ENCODE measurements around the gene SYT17. TPM values are rescaled to one million over a fixed set of nuclear protein-coding genes. Genes with fewer than 3 reads are reported as not detected.

SYT17 gene
- total RNA-seq, 1 donor from 2014 or later = 10.7 TPM

GRCh38 chr16:19140396-19140795 lies 27.6 kb upstream of the SYT17 start:
- Mint-ChIP-seq H3K4me3 (ENCODE audit: low read depth) (no peak overlapping the region), H3K27me3 (peaks cover 19% of the 10 kb centered on the region), H3K36me3 (ENCODE audit: insufficient read depth) (no peaks in the 10 kb centered on the region), H3K4me1 (ENCODE audit: low read depth) (peaks cover 3% of the 10 kb centered on the region), H3K27ac (no peak overlapping the region), H3K9me3 (ENCODE audit: low read depth) (no peaks in the 10 kb centered on the region)
- no peak for DNase-seq (ENCODE audit: low spot score, unreplicated experiment)
- TF ChIP-seq CTCF (IDR thresholded peaks at IDR 0.05; ENCODE audit: unreplicated experiment) = no peak

GRCh38 chr16:19142939-19143598 lies 25.0 kb upstream of the SYT17 start:
- Mint-ChIP-seq H3K9me3 (ENCODE audit: low read depth) (peaks cover 3% of the 10 kb centered on the region), H3K4me1 (ENCODE audit: low read depth) (peaks cover 2% of the 10 kb centered on the region), H3K4me3 (ENCODE audit: low read depth) (no peak overlapping the region), H3K36me3 (ENCODE audit: insufficient read depth) (no peaks in the 10 kb centered on the region), H3K27ac (no peak overlapping the region), H3K27me3 (peaks cover 12% of the 10 kb centered on the region)
- TF ChIP-seq CTCF (IDR thresholded peaks at IDR 0.05; ENCODE audit: unreplicated experiment) = no peak
- DNase-seq (ENCODE audit: low spot score, unreplicated experiment) = no peak

- no peak overlapping the region for H3K27ac Mint-ChIP-seq
- peaks cover 11% of the 10 kb centered on the region for H3K27me3 Mint-ChIP-seq
- H3K9me3 Mint-ChIP-seq (ENCODE audit: low read depth) = peaks cover 3% of the 10 kb centered on the region
- peaks cover under 1% of the 10 kb centered on the region for H3K4me1 Mint-ChIP-seq (ENCODE audit: low read depth)
- no peak for TF ChIP-seq CTCF (IDR thresholded peaks at IDR 0.05; ENCODE audit: unreplicated experiment)
- no peak for DNase-seq (ENCODE audit: low spot score, unreplicated experiment)
- no peaks in the 10 kb centered on the region for H3K36me3 Mint-ChIP-seq (ENCODE audit: insufficient read depth)
- H3K4me3 Mint-ChIP-seq (ENCODE audit: low read depth) = no peak overlapping the region
Measured at GRCh38 chr16:19143599-19143956, 24.5 kb upstream of the SYT17 start.

- Mint-ChIP-seq H3K27me3 (peaks cover 16% of the 10 kb centered on the region), H3K4me1 (ENCODE audit: low read depth) (no peaks in the 10 kb centered on the region), H3K4me3 (ENCODE audit: low read depth) (no peak overlapping the region), H3K27ac (no peak overlapping the region), H3K36me3 (ENCODE audit: insufficient read depth) (no peaks in the 10 kb centered on the region), H3K9me3 (ENCODE audit: low read depth) (peaks cover 3% of the 10 kb centered on the region)
- DNase-seq (ENCODE audit: low spot score, unreplicated experiment) = no peak
- TF ChIP-seq CTCF (IDR thresholded peaks at IDR 0.05; ENCODE audit: unreplicated experiment) = no peak
Measured at GRCh38 chr16:19145010-19145409, 23.0 kb upstream of the SYT17 start.

GRCh38 chr16:19147126-19147525 lies 20.9 kb upstream of the SYT17 start:
- H3K36me3 Mint-ChIP-seq (ENCODE audit: insufficient read depth) = no peaks in the 10 kb centered on the region
- H3K4me1 Mint-ChIP-seq (ENCODE audit: low read depth) = no peaks in the 10 kb centered on the region
- H3K9me3 Mint-ChIP-seq (ENCODE audit: low read depth) = peaks cover 3% of the 10 kb centered on the region
- no peak for TF ChIP-seq CTCF (IDR thresholded peaks at IDR 0.05; ENCODE audit: unreplicated experiment)
- H3K27ac Mint-ChIP-seq = no peak overlapping the region
- no peak overlapping the region for H3K4me3 Mint-ChIP-seq (ENCODE audit: low read depth)
- DNase-seq (ENCODE audit: low spot score, unreplicated experiment) = no peak
- H3K27me3 Mint-ChIP-seq = peaks cover 14% of the 10 kb centered on the region
